RWPE2 (cell line): ENCODE measurements around the gene HEATR9.
A peak's percentile ranks its signal among the peaks of the same experiment; 100 is the strongest.

ENCODE experiments used
- ATAC-seq: fragments of 200-7000 bp; cut with Tn5 transposase; 3 replicates; pipeline ENCODE4 v1.9.1; 2021; ENCODE audit warnings: low read depth
- DNase-seq: peaks from one replicate; pipeline ENCODE4 v3.0.0-alpha.2; 2020; ENCODE audit warnings: low spot score
- H3K27ac ChIP-seq: fragments of 450-650 bp; 2 replicates; pipeline ENCODE4 v1.5.1; 2017; ENCODE audit warnings: mild to moderate bottlenecking; ENCODE audit not compliant: poor library complexity, severe bottlenecking
- H3K27me3 ChIP-seq: fragments of 250-450 bp; sonication (Bioruptor Pico); 2 replicates; pipeline ENCODE4 v1.5.1; 2021; ENCODE audit warnings: mild to moderate bottlenecking, moderate library complexity; ENCODE audit not compliant: insufficient read depth, poor library complexity, severe bottlenecking
- H3K36me3 ChIP-seq: fragments of 250-450 bp; sonication (Bioruptor Pico); 2 replicates; pipeline ENCODE4 v1.5.1; 2020; ENCODE audit warnings: low read depth, mild to moderate bottlenecking, moderate library complexity
- H3K4me1 ChIP-seq: fragments of 250-450 bp; sonication (Bioruptor Pico); 2 replicates; pipeline ENCODE4 v1.5.1; 2021; ENCODE audit warnings: mild to moderate bottlenecking, moderate library complexity; ENCODE audit not compliant: insufficient read depth, poor library complexity, severe bottlenecking
- H3K4me3 ChIP-seq: fragments of 250-450 bp; sonication (Bioruptor Pico); 2 replicates; pipeline ENCODE4 v1.5.1; 2021; ENCODE audit warnings: mild to moderate bottlenecking, moderate library complexity; ENCODE audit not compliant: severe bottlenecking
- H3K9me3 ChIP-seq: fragments of 250-450 bp; sonication (Bioruptor Pico); 2 replicates; pipeline ENCODE4 v1.5.1; 2021; ENCODE audit warnings: mild to moderate bottlenecking, moderate library complexity; ENCODE audit not compliant: severe bottlenecking
- CTCF ChIP-seq: fragments of 450-650 bp; IDR thresholded peaks from one replicate; pipeline ENCODE4 v1.5.1; 2017; ENCODE audit warnings: mild to moderate bottlenecking, moderate library complexity; ENCODE audit not compliant: poor library complexity, severe bottlenecking

The HEATR9 gene

GRCh38 chr17:35889818-35890773 lies 21.4 kb upstream of the HEATR9 start:
- Histone ChIP-seq H3K27me3 (no peaks in the 10 kb centered on the region), H3K9me3 (no peaks in the 10 kb centered on the region), H3K4me3 (no peak overlapping the region), H3K4me1 (no peaks in the 10 kb centered on the region), H3K27ac (no peak overlapping the region), H3K36me3 (no peaks in the 10 kb centered on the region)
- DNase-seq (no peak), ATAC-seq (no peak)
- TF ChIP-seq CTCF, result no peak

DNA sequence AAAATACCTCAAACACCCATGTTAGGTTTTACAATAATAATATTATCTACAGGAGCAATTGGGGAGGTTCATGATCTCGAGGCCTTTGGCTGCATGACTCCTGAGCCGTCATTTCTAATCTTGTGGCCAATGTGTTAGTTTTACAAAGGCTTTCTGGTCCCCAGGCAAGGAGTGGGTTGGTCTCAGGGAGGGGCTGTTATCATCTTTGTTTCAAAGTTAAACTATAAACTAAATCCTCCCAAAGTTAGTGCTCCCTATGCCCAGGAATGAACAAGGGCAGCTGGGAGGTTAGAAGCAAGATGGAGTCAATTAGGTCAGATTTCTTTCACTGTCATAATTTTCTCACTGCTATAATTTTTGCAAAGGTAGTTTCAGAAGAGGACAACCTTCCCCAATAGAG lies 20.6 kb upstream of the HEATR9 start:
- no peak for TF ChIP-seq CTCF
- Histone ChIP-seq H3K4me3 (no peak overlapping the region), H3K27me3 (no peaks in the 10 kb centered on the region), H3K4me1 (no peaks in the 10 kb centered on the region), H3K9me3 (no peaks in the 10 kb centered on the region), H3K27ac (no peak overlapping the region), H3K36me3 (no peaks in the 10 kb centered on the region)
- DNase-seq (no peak), ATAC-seq (no peak)

DNA sequence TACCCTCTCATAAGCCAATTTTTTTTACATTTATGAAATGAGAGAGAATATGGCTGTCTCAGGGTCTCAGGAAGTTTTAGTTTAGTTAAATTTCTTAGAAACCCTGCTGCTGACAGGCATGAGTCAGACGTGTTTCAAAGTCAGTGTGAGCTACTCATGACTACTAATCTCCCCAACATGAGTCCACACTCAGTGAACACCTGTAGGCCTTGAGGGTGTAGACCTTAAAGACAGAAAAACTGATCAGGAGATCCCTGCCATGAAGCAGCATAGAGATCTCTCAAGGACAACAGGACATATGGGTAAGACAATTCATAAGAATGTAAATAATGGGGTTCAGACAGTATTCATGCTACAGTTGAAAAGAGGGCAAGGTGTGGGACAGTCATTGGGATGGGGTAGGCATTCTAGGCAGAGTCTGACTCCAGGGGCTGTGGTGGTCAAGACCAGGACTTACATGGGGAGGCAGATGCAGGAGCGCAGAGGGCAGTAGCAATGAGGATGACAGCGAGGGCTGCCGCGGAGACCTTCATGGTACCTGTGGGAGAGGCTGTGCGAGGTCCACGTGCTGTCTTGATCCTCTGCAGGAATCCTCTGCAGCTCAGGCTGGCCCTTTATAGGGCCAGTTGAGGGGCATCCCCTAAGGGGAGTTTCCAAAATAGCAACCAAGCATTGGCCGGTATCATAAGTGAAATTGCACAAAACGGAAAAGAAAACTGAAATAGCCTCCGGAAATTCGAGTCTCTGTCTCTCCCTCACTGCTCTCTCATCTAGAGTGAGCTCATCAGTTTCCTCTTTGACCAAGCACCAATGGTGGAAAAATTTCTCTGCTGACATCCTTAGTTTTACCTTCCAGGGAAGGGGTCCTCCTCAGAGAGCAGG lies 11.3 kb upstream of the HEATR9 start, which contains the start of gene CCL5:
TSS of gene CCL5 (minus strand) at position 588 of the 882 bp plus-strand sequence.
- no peaks in the 10 kb centered on the region for H3K27me3 ChIP-seq
- TF ChIP-seq CTCF, result no peak
- no peaks in the 10 kb centered on the region for H3K36me3 ChIP-seq
- ATAC-seq (peak; percentile 67), DNase-seq (no peak)
- no peaks in the 10 kb centered on the region for H3K4me1 ChIP-seq
- H3K4me3 ChIP-seq, result no peak within 1 kb of the TSS
- no peak within 1 kb of the TSS for H3K27ac ChIP-seq
- no peaks in the 10 kb centered on the region for H3K9me3 ChIP-seq

DNA sequence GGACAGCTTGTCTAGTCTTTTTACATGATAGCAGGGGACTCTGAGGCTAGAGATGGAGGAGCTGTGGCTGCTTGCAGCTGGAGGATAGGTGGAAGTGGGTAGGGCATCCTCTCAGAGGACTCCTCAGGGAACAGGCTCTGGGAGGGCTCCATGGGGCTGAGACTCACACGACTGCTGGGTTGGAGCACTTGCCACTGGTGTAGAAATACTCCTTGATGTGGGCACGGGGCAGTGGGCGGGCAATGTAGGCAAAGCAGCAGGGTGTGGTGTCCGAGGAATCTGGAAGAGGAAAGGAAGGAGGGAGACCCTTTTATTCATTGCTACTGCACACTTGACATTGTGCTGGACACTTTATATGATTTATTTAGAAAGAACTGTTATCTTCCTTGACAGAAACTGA lies 9.7 kb upstream of the HEATR9 start:
- H3K4me1 ChIP-seq, result no peaks in the 10 kb centered on the region
- no peak overlapping the region for H3K4me3 ChIP-seq
- no peak overlapping the region for H3K27ac ChIP-seq
- ATAC-seq (no peak), DNase-seq (no peak)
- H3K9me3 ChIP-seq, result no peaks in the 10 kb centered on the region
- no peaks in the 10 kb centered on the region for H3K27me3 ChIP-seq
- H3K36me3 ChIP-seq, result no peaks in the 10 kb centered on the region
- TF ChIP-seq CTCF, result no peak
